Measurements from ENCODE around the gene ARHGEF28. TPM values are rescaled to one million over a fixed set of nuclear protein-coding genes. Genes with fewer than 3 reads are reported as not detected.

ARHGEF28 gene, protein sequence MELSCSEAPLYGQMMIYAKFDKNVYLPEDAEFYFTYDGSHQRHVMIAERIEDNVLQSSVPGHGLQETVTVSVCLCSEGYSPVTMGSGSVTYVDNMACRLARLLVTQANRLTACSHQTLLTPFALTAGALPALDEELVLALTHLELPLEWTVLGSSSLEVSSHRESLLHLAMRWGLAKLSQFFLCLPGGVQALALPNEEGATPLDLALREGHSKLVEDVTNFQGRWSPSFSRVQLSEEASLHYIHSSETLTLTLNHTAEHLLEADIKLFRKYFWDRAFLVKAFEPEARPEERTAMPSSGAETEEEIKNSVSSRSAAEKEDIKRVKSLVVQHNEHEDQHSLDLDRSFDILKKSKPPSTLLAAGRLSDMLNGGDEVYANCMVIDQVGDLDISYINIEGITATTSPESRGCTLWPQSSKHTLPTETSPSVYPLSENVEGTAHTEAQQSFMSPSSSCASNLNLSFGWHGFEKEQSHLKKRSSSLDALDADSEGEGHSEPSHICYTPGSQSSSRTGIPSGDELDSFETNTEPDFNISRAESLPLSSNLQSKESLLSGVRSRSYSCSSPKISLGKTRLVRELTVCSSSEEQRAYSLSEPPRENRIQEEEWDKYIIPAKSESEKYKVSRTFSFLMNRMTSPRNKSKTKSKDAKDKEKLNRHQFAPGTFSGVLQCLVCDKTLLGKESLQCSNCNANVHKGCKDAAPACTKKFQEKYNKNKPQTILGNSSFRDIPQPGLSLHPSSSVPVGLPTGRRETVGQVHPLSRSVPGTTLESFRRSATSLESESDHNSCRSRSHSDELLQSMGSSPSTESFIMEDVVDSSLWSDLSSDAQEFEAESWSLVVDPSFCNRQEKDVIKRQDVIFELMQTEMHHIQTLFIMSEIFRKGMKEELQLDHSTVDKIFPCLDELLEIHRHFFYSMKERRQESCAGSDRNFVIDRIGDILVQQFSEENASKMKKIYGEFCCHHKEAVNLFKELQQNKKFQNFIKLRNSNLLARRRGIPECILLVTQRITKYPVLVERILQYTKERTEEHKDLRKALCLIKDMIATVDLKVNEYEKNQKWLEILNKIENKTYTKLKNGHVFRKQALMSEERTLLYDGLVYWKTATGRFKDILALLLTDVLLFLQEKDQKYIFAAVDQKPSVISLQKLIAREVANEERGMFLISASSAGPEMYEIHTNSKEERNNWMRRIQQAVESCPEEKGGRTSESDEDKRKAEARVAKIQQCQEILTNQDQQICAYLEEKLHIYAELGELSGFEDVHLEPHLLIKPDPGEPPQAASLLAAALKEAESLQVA (N-terminal part only)
- total RNA-seq, result 1 to 10 TPM; 2.6 to 3.1 TPM
- long read RNA-seq, partial matches to known transcripts, result 2 of 5 reads
- long read RNA-seq, other reads (novel, unspliced or antisense), result 3 of 5 reads

- ATAC-seq, result peak; percentile 96 to 97
- DNase-seq, result peak; percentile 62
- intact Hi-C loops (cut with DNase I), result no loop called here
Observed at GRCh38 chr5:73625944-73626811, at the start of gene ARHGEF28. ARHGEF28 (plus strand) TSS chr5:73626196; CDS start chr5:73684852, 58,656 bp downstream.

GRCh38 chr5:73582285-73583145 lies 43.5 kb upstream of the ARHGEF28 start:
- intact Hi-C loops (cut with DNase I), result no loop called here
- DNase-seq, result no peak
- ATAC-seq, result no peak

DNA sequence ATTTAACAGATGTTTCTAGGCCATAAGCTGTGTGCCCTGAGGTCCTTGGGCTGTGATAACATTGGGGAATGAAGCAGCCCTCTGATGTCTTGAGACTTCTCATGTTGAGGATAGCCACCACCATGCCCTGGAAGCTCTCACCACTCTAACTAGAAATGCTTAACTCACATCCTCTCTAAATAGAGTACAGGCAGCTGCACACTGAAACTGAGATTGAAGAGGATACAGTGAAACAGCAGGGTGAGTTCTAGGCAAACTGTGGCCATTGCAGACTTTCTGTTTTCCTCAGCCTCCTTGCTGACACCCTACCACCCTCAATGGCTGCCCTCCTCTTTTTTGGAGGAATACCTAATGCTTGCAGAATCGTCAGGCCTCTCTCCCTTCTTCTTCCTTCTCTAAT lies 38.1 kb upstream of the ARHGEF28 start:
- intact Hi-C loops (cut with DNase I), result no loop called here
- no peak for DNase-seq
- ATAC-seq, result no peak

DNA sequence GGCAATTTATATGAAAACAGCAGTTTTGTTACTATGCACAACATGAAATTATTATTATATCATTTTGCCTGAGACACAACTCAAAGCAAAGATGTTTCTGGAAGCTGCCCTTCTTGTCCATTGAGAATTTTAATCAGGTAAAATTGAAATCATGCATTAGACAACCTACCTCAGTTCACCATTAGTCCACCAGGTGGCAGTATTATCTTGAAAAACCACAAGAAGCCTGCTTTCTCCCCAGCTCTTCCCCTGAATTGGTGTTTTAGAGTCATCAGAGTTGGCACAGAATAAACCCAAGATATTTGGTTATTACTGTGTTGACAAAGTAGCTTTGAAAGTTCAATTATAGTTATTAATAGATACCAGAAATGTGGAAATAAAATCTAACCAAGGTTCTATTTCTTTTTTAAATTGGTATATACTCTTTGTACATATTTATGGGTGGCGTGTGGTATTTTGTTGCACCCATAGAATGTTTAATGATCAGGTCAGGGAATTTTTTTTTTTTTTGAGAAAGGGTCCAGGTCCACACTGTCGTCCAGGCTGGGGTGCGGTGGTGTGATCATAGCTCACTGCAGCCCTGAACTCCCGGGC lies 34.8 kb upstream of the ARHGEF28 start:
- no peak for DNase-seq
- intact Hi-C loops (cut with DNase I), result loop anchor here (2.0 to 10.0 kb wide), 3 partner anchors 104 to 1054 kb away; partner anchors contain the start of gene ENC1 (in 1 of the 2)
- ATAC-seq, result peak; percentile 63 to 76

GRCh38 chr5:73591698-73592501 lies 34.1 kb upstream of the ARHGEF28 start:
- intact Hi-C loops (cut with DNase I), result loop anchor here (2.0 to 10.0 kb wide), 3 partner anchors 103 to 1053 kb away; partner anchors contain the start of gene ENC1 (in 1 of the 2)
- ATAC-seq (no peak), DNase-seq (no peak)

DNA sequence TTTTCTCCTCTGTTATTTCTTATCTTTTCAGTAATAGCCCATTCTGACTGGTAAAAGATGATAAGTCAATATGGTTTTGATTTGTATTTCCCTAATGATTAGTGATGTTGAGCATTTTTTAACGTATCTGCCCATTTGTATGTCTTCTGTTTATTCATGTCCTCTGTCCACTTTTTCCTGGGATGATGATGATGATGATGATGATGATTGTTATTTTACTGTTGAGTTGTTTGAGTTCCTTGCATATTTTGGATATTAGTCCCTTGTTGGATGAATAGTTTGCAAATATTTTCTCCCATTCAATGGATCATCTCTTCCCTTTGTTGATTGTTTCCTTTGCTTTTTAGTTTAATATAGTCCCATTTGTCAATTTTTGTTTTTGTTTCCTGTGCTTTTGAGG lies 33.4 kb upstream of the ARHGEF28 start:
- intact Hi-C loops (cut with DNase I), result loop anchor here in 1 of 2 donors (10.0 kb wide), 2 partner anchors 102 to 1052 kb away; partner anchors contain the start of gene ENC1
- no peak for DNase-seq
- no peak for ATAC-seq

GRCh38 chr5:73596705-73597328 lies 29.2 kb upstream of the ARHGEF28 start:
- no peak for ATAC-seq
- intact Hi-C loops (cut with DNase I), result loop anchor here in 1 of 2 donors (10.0 kb wide), 2 partner anchors 98 to 1048 kb away; partner anchors contain the start of gene ENC1

DNA sequence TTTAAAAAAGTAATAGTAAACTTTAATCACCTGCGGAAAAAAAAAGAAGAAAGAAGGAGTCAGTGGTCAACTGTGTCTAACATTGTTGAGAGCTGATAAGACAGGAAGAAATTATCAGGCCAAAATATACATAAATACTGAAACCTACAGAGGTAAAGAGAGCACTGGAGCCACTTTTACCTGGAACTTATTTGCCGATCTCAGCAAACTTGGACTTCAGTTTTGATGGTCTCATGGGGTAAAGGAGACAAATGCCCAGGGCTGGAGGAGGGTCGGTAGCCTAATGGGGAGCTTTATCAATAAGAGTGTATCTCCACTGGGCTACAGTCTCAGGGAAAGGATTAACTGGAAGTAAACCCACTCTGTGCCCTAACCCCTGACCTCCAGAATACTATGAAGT lies 26.6 kb upstream of the ARHGEF28 start:
- DNase-seq (no peak), ATAC-seq (no peak)
- intact Hi-C loops (cut with DNase I), result loop anchor here in 1 of 2 donors (10.0 kb wide), 2 partner anchors 95 to 1045 kb away; partner anchors contain the start of gene ENC1

More at GRCh38 chr5:73596705-73597328, 29.2 kb upstream of the ARHGEF28 start:
- no peak for DNase-seq

DNA sequence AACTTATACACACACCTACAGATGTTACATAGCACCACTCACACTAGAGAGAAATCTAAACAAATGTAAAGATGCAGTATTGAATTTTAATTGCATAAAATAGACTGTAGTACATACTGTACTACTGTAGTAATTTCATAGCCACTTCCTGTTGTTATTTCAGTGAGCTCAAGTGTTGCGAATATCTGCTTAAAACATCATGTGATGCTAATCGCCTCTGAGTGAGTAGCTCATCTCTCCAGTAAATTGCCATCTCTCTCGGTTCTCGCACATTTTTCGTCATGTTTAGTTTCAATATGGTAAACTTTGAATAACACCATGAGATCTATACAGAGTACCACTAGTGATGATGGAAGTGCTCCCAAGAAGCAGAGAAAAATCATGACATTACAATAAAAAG lies 22.0 kb upstream of the ARHGEF28 start:
- intact Hi-C loops (cut with DNase I), result no loop called here
- no peak for DNase-seq
- no peak for ATAC-seq

DNA sequence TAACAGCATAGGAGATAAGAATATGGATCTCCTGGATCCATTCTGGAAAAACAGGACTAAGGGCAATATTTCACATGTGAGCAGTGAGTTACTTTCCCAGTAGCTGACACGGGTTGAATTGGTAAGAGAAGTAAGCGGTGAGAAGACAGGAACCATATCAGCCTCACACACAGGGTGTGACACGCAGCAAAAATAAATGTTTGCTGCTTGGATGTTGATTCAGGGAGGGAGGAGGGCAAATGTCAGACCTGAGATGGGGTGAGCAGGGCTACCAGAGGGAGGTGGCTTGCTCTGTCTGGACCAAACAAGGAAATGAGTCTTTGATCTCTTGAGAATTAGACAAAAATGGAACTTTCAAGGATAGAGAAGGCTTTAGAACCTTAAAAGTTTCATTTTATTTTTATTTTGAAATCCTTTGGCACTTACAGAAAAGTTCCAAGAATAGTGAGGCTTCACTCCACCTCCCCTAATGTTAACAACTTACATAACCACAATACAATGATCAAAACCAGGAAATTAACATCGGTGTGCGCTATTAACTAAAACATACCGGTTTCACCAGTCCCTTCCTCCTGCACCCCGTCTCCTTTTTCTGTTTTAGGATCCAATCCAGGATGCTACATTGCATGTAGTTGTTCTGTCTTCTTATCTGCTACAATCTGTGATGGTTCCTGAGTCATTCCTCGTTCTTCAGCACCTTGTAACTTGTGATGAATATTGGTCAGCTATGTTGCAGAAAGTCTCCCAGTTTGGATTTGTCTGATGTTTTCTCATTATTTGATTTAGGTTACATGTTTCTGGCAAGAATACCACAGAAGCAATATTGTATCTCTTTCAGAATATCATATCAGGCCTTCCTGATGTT lies 20.5 kb upstream of the ARHGEF28 start:
- DNase-seq (no peak), ATAC-seq (peak in 1 of 2 donors; percentile 43)
- intact Hi-C loops (cut with DNase I), result no loop called here

DNA sequence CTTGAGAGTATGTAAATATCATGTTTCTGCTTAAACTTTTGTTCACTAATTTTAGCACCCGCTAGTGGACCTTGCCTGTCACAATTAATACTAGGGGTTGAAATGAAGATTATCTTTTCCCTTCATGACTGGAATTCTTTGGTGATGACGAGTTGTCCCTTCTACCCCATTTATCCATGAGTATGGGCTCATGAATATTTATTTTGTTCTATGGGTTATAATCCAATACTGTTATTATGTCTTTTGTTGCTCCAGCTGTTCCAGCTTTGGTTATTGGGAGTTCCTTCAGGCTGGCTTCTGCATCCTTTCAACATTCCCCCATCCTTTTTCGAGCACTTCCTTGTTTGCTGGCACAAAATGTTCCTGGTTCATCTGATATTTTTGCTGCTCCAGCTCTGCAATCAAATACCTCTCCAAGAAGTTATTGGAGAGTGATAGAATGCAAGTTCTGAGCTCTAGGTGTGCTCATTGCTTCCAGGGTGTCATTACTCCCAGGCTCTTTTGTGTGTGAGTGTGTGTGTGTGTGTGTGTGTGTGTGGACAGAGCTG lies 19.7 kb upstream of the ARHGEF28 start:
- intact Hi-C loops (cut with DNase I), result no loop called here
- ATAC-seq (no peak), DNase-seq (no peak)

GRCh38 chr5:73607228-73607627 lies 18.8 kb upstream of the ARHGEF28 start:
- no peak for DNase-seq
- ATAC-seq, result no peak
- intact Hi-C loops (cut with DNase I), result no loop called here

DNA sequence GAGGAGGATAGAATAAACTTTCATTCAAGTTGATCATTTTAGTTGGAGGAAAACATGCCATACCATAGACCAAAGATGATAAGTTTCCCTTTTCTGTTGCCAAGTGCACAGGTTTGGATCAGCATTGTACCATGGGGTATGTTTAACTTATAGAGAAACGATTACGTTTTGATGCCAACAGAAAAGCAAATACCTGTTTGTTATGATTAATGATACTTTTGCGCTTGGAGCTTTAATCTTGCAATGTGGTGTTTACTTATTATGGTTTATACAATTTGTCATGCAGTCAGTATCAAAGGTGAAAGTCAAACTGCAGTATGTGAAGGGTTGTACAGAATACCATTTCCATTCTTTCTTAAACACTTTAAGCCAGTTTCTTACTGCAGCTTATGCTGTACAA lies 13.2 kb upstream of the ARHGEF28 start:
- no peak for DNase-seq
- intact Hi-C loops (cut with DNase I), result no loop called here
- ATAC-seq, result no peak

- ATAC-seq (no peak), DNase-seq (no peak)
- intact Hi-C loops (cut with DNase I), result no loop called here
Observed at GRCh38 chr5:73615085-73615484, 10.9 kb upstream of the ARHGEF28 start.
